H1 (cell line): ENCODE measurements around the gene RPL6. TPM values are rescaled to one million over a fixed set of nuclear protein-coding genes. Genes with fewer than 3 reads are reported as not detected.

Experiments used
- CTCF ChIA-PET: fragments of 300-600 bp; sonication (Branson Sonifier 250); formaldehyde crosslinking; loops from one replicate; lab custom pipeline; 2021; ENCODE audit not compliant: partially characterized antibody; lab: Charles Lee
- POLR2A ChIA-PET: fragments of 300-600 bp; sonication (Branson Sonifier 250); formaldehyde crosslinking; loops from one replicate; lab custom pipeline; 2021; ENCODE audit warnings: inconsistent platforms; ENCODE audit not compliant: partially characterized antibody; lab: Charles Lee
- DNase-seq, 2 experiments: peaks; one replicate each; pipeline versions ENCODE4 v3.0.0 to v3.0.0-alpha.2; 2010 to 2022; ENCODE audit warnings: low spot score in 2 of 2, low read depth in 1 of 2, mixed read lengths in 1 of 2
- FAIRE-seq: peaks from 2 replicates; lab custom pipeline; 2011; peaks lifted over from hg19 to GRCh38; lab: Jason Lieb, UNC
- H2AFZ ChIP-seq: 2 replicates; pipeline ENCODE4 v1.8.1; 2012; ENCODE audit warnings: low read length, inconsistent platforms
- H2AK5ac ChIP-seq: 2 replicates; pipeline ENCODE4 v1.6.1; 2013; ENCODE audit warnings: low read depth, low read length
- H2BK120ac ChIP-seq: replicated peaks from 2 replicates; pipeline ENCODE3; 2013; ENCODE audit warnings: low read depth, low read length, inconsistent platforms
- H2BK12ac ChIP-seq: 2 replicates; pipeline ENCODE4 v1.6.1; 2013; ENCODE audit warnings: low read depth, low read length
- H2BK15ac ChIP-seq: 2 replicates; pipeline ENCODE4 v1.6.1; 2013; ENCODE audit warnings: low read length
- H2BK20ac ChIP-seq: 2 replicates; pipeline ENCODE4 v1.6.1; 2013; ENCODE audit warnings: low read length
- H2BK5ac ChIP-seq: 2 replicates; pipeline ENCODE4 v1.6.1; 2013; ENCODE audit warnings: low read depth, low read length
- H3K14ac ChIP-seq: 2 replicates; pipeline ENCODE4 v1.6.1; 2013; ENCODE audit warnings: inconsistent platforms; ENCODE audit not compliant: insufficient read length
- H3K18ac ChIP-seq: 2 replicates; pipeline ENCODE4 v1.6.1; 2013; ENCODE audit warnings: low read length; ENCODE audit errors: extremely low read depth
- H3K23ac ChIP-seq: 2 replicates; pipeline ENCODE4 v1.6.1; 2013; ENCODE audit warnings: inconsistent platforms; ENCODE audit not compliant: insufficient read length
- H3K23me2 ChIP-seq: 2 replicates; pipeline ENCODE4 v1.6.1; 2013; ENCODE audit warnings: low read depth, low read length
- H3K27ac ChIP-seq: 2 replicates; pipeline ENCODE4 v1.6.1; 2011; ENCODE audit warnings: low read depth, low read length, inconsistent platforms
- H3K27me3 ChIP-seq, 4 experiments: replicated peaks in 1 of 4; 1 replicate in 1 of 4; 2 replicates in 3 of 4; pipeline versions ENCODE4 v1.6.1 to v1.8.1; 2011 to 2013; ENCODE audit warnings: low read length in 3 of 4, mild to moderate bottlenecking in 3 of 4, inconsistent platforms in 2 of 4, mixed read lengths in 2 of 4, moderate library complexity in 1 of 4; ENCODE audit not compliant: control insufficient read depth in 3 of 4, insufficient read depth in 3 of 4; ENCODE audit errors: extremely low read depth in 1 of 4
- H3K36me3 ChIP-seq, 4 experiments: 2 replicates each; pipeline versions ENCODE4 v1.6.1 to v1.8.1; 2011 to 2013; ENCODE audit warnings: mild to moderate bottlenecking in 4 of 4, low read length in 3 of 4, moderate library complexity in 2 of 4, control low read depth in 1 of 4, inconsistent platforms in 1 of 4; ENCODE audit not compliant: insufficient read depth in 4 of 4, control insufficient read depth in 2 of 4
- H3K4ac ChIP-seq: replicated peaks from 2 replicates; pipeline ENCODE3; 2013; ENCODE audit warnings: low read length, low read depth, mixed read lengths, inconsistent platforms; ENCODE audit not compliant: insufficient read length
- H3K4me1 ChIP-seq, 4 experiments: replicated peaks in 1 of 4; 1 replicate in 1 of 4; 2 replicates in 3 of 4; pipeline versions ENCODE4 v1.6.1 to v1.8.1; 2011 to 2013; ENCODE audit warnings: low read length in 3 of 4, inconsistent platforms in 2 of 4, mixed read lengths in 1 of 4; ENCODE audit not compliant: insufficient read depth in 4 of 4, control insufficient read depth in 3 of 4
- H3K4me2 ChIP-seq, 2 experiments: 2 replicates each; pipeline versions ENCODE4 v1.6.1 to v1.8.1; 2011 to 2013; ENCODE audit warnings: low read depth in 2 of 2, low read length in 2 of 2, control low read depth in 1 of 2, inconsistent platforms in 1 of 2, mild to moderate bottlenecking in 1 of 2; ENCODE audit not compliant: insufficient read depth in 1 of 2
- H3K4me3 ChIP-seq, 4 experiments: fragments of 200-600, 300-600 bp in 1 of 4; sonication (generic), shearing (Covaris generic), sonication (Bioruptor Twin) in 1 of 4; 2 replicates each; pipeline versions ENCODE4 v1.5.1 to v1.8.1; 2011 to 2016; ENCODE audit warnings: low read length in 4 of 4, low read depth in 3 of 4, control low read depth in 2 of 4, inconsistent platforms in 2 of 4, mild to moderate bottlenecking in 2 of 4, mixed read lengths in 1 of 4, moderate library complexity in 1 of 4; ENCODE audit not compliant: insufficient read depth in 2 of 4; ENCODE audit errors: extremely low read depth in 1 of 4
- H3K56ac ChIP-seq: replicated peaks from 2 replicates; pipeline ENCODE3; 2013; ENCODE audit warnings: low read depth, mild to moderate bottlenecking, mixed read lengths, low read length, inconsistent platforms; ENCODE audit not compliant: insufficient read length
- H3K79me1 ChIP-seq: 2 replicates; pipeline ENCODE4 v1.6.1; 2013; ENCODE audit warnings: low read depth, low read length, control low read depth
- H3K79me2 ChIP-seq, 2 experiments: 2 replicates each; pipeline versions ENCODE4 v1.6.1 to v1.8.1; 2012 to 2013; ENCODE audit warnings: low read length in 2 of 2, mild to moderate bottlenecking in 2 of 2, inconsistent platforms in 1 of 2; ENCODE audit not compliant: insufficient read depth in 2 of 2, control insufficient read depth in 1 of 2
- H3K9ac ChIP-seq, 4 experiments: replicated peaks in 1 of 4; 1 replicate in 1 of 4; 2 replicates in 3 of 4; pipeline versions ENCODE4 v1.6.1 to v1.8.1; 2011 to 2013; ENCODE audit warnings: low read depth in 3 of 4, low read length in 3 of 4, control low read depth in 2 of 4, mild to moderate bottlenecking in 2 of 4, moderate library complexity in 2 of 4, inconsistent platforms in 1 of 4; ENCODE audit errors: extremely low read depth in 1 of 4
- H3K9me3 ChIP-seq, 2 experiments: 2 replicates each; pipeline versions ENCODE4 v1.6.1 to v1.8.1; 2012 to 2013; ENCODE audit warnings: mild to moderate bottlenecking in 2 of 2, moderate library complexity in 2 of 2, control low read depth in 1 of 2, inconsistent platforms in 1 of 2, low read depth in 1 of 2, low read length in 1 of 2, mixed read lengths in 1 of 2; ENCODE audit not compliant: insufficient read depth in 2 of 2
- H4K20me1 ChIP-seq, 2 experiments: replicated peaks in 1 of 2; 2 replicates each; pipeline versions ENCODE3 to v1.8.1; 2011 to 2013; ENCODE audit warnings: inconsistent platforms in 2 of 2, low read length in 2 of 2, mild to moderate bottlenecking in 1 of 2; ENCODE audit not compliant: insufficient read depth in 2 of 2, control insufficient read depth in 1 of 2
- H4K5ac ChIP-seq: 2 replicates; pipeline ENCODE4 v1.6.1; 2013; ENCODE audit warnings: low read length, low read depth, mixed read lengths, inconsistent platforms; ENCODE audit not compliant: insufficient read length
- H4K8ac ChIP-seq: 2 replicates; pipeline ENCODE4 v1.8.0; 2013; ENCODE audit warnings: mild to moderate bottlenecking, moderate library complexity, low read length, inconsistent platforms; ENCODE audit not compliant: insufficient read depth; ENCODE audit errors: extremely low read depth
- H4K91ac ChIP-seq: replicated peaks from 2 replicates; pipeline ENCODE3; 2013; ENCODE audit warnings: low read length, mixed read lengths, inconsistent platforms; ENCODE audit not compliant: insufficient read length
- CHD1 ChIP-seq: IDR thresholded peaks from 2 replicates; pipeline ENCODE4 v1.6.1; 2012; ENCODE audit warnings: low read depth, low read length, improper control_type of control experiment
- E2F6 ChIP-seq: IDR thresholded peaks from 2 replicates; pipeline ENCODE4 v1.6.1; 2012; ENCODE audit warnings: inconsistent platforms
- NANOG ChIP-seq: IDR thresholded peaks from 2 replicates; pipeline ENCODE4 v1.6.1; 2011; ENCODE audit warnings: low read length, low read depth, mild to moderate bottlenecking, inconsistent platforms; ENCODE audit not compliant: insufficient read depth, poor library complexity, severe bottlenecking
- WGBS, 2 experiments: shearing (Covaris generic) in 1 of 2; methylation state at CpG; one replicate each; pipeline versions ENCODE4 v1.1.6 to v1.1.7; 2013 to 2015; ENCODE audit warnings: low lambda C conversion rate in 2 of 2, mixed read lengths in 2 of 2, inconsistent platforms in 1 of 2, low coverage in 1 of 2, missing lambda C conversion rate in 1 of 2; ENCODE audit not compliant: insufficient replicate concordance in 2 of 2, insufficient coverage in 1 of 2, insufficient read length in 1 of 2; ENCODE audit errors: extremely low coverage in 1 of 2, missing lambda C conversion rate in 1 of 2; 5-methylcytosine and 5-hydroxymethylcytosine counted together
- polyA plus RNA-seq, 7 experiments: library from polyadenylated mRNA; depleted of rRNA in 3 of 7; stranded (reverse) in 5 of 7; unstranded in 2 of 7; fragments of >200 nt in 5 of 7; fragments of 200-250 nt in 2 of 7; gene quantifications; 1 replicate in 5 of 7; 2 replicates in 1 of 7; 4 replicates in 1 of 7; pipeline versions ENCODE4 v1.2.1 to v1.2.3, GENCODE V29; 2011 to 2013; ENCODE audit warnings: missing spikeins in 2 of 7, mixed read lengths in 2 of 7
- total RNA-seq: library from RNA; stranded (reverse); fragmentation: NEBNext Ultra II Directional; extraction: Animal tissue kit (Norgen Biotek cat#: 25700); gene quantifications from 2 replicates; pipeline ENCODE4 v1.2.1, GENCODE V29; 2021

RPL6 gene
- total and polyA plus RNA-seq, 2 of the 8 experiments (the other 6 are each of a cell fraction or from before 2014, with no cell fraction given), result 1,073 to 1,643 TPM

- no peak overlapping the region for H4K91ac ChIP-seq
- DNase-seq, result no peak
- no peak overlapping the region for H3K27ac ChIP-seq
- no peak overlapping the region for H3K4ac ChIP-seq
- no peak overlapping the region for H3K23ac ChIP-seq
- ChIA-PET CTCF (interaction anchor here (0.6 to 0.7 kb wide), 4 partner anchors 10 to 138 kb away, joined by 3 to 4 read pairs (median 4); no protein-coding TSS in a partner anchor), POLR2A (interaction anchor here (0.6 to 1.2 kb wide), 2 partner anchors 15 to 349 kb away, joined by 3 read pairs; partner anchors contain the start of gene ERP29)
- no peak overlapping the region for H3K4me3 ChIP-seq
- H3K79me2 ChIP-seq, result peaks cover 0 to 25% of the 10 kb centered on the region in 2 experiments; a peak in 2 of 4 replicates
- no peaks in the 10 kb centered on the region for H4K20me1 ChIP-seq
- H2BK120ac ChIP-seq, result no peak overlapping the region
- H2BK5ac ChIP-seq, result no peak overlapping the region
- no peaks in the 10 kb centered on the region; the same call in 1 of the 2 replicates for H3K79me1 ChIP-seq
- no peak overlapping the region for H2AFZ ChIP-seq
- no peak overlapping the region for H3K9ac ChIP-seq
- H3K4me1 ChIP-seq, result no peaks in the 10 kb centered on the region; a peak in 1 of 7 replicates
- H3K18ac ChIP-seq, result no peak overlapping the region
- H2AK5ac ChIP-seq, result no peak overlapping the region
- no peak overlapping the region for H3K4me2 ChIP-seq
- no peak overlapping the region for H2BK20ac ChIP-seq
- 95% methylated on average over 3 of the region's 3 CpGs; no CpG with 5 or more reads in 1 of the 2 experiments for WGBS, 2 experiments
- no peaks in the 10 kb centered on the region for H3K27me3 ChIP-seq
- H3K14ac ChIP-seq, result no peak overlapping the region
- no peaks in the 10 kb centered on the region for H3K23me2 ChIP-seq
- H3K56ac ChIP-seq, result no peak overlapping the region
- H4K5ac ChIP-seq, result no peak overlapping the region
- H4K8ac ChIP-seq, result no peak overlapping the region
- no peaks in the 10 kb centered on the region for H3K9me3 ChIP-seq
- FAIRE-seq, result no peak
- no peaks in the 10 kb centered on the region for H3K36me3 ChIP-seq
- no peak overlapping the region for H2BK12ac ChIP-seq
- TF ChIP-seq CHD1 (no peak), E2F6 (no peak), NANOG (no peak)
- H2BK15ac ChIP-seq, result no peak overlapping the region
Measured at GRCh38 chr12:112362310-112362709, 47.1 kb downstream of the RPL6 start.
